Bronchial epithelial cell (primary cell): ENCODE results near the gene RASGEF1B. TPM values are rescaled to one million over a fixed set of nuclear protein-coding genes. Genes with fewer than 3 reads are reported as not detected.

ENCODE experiments used
- DNase-seq: peaks from one replicate; pipeline ENCODE4 v3.0.0-alpha.2; 2010; ENCODE audit warnings: low read depth
- FAIRE-seq: peaks from 2 replicates; lab custom pipeline; 2011; peaks lifted over from hg19 to GRCh38; lab: Jason Lieb, UNC
- H3K27me3 ChIP-seq: 2 replicates; pipeline ENCODE4 v1.5.1; 2011; ENCODE audit warnings: low read length; ENCODE audit not compliant: control insufficient read depth, insufficient read depth
- H3K36me3 ChIP-seq: 2 replicates; pipeline ENCODE4 v1.5.1; 2011; ENCODE audit warnings: low read length; ENCODE audit not compliant: control insufficient read depth, insufficient read depth
- H3K4me3 ChIP-seq: 2 replicates; pipeline ENCODE4 v1.5.1; 2011; ENCODE audit warnings: mild to moderate bottlenecking, low read depth, low read length, control low read depth
- CTCF ChIP-seq: IDR thresholded peaks from 2 replicates; pipeline ENCODE4 v1.5.1; 2011; ENCODE audit warnings: mild to moderate bottlenecking, moderate library complexity, low read length, control low read depth, inconsistent platforms; ENCODE audit not compliant: insufficient read depth, severe bottlenecking
- total RNA-seq: library from RNA; depleted of rRNA; stranded (reverse); fragments of >200 nt; gene quantifications from 2 replicates; pipeline ENCODE4 v1.2.1, GENCODE V29; 2014

RASGEF1B gene
- total RNA-seq, 1 donor from 2014 or later, result 2.6 TPM

GRCh38 chr4:81421346-81422218 is 50.1 kb downstream of the RASGEF1B start:
- Histone ChIP-seq H3K4me3 (no peak overlapping the region), H3K27me3 (no peaks in the 10 kb centered on the region), H3K36me3 (no peaks in the 10 kb centered on the region)
- DNase-seq, result peak; percentile 98
- FAIRE-seq, result peak; percentile 64
- TF ChIP-seq CTCF, result no peak

- DNase-seq, result no peak
- no peak for TF ChIP-seq CTCF
- FAIRE-seq, result no peak
- no peaks in the 10 kb centered on the region for H3K36me3 ChIP-seq
- H3K4me3 ChIP-seq, result no peak overlapping the region
- no peaks in the 10 kb centered on the region for H3K27me3 ChIP-seq
Measured at GRCh38 chr4:81418572-81418971, 53.1 kb downstream of the RASGEF1B start.

GRCh38 chr4:81412946-81413495 is 58.7 kb downstream of the RASGEF1B start:
- Histone ChIP-seq H3K36me3 (no peaks in the 10 kb centered on the region), H3K27me3 (no peaks in the 10 kb centered on the region), H3K4me3 (no peak overlapping the region)
- DNase-seq, result no peak
- peak; percentile 77 for FAIRE-seq
- TF ChIP-seq CTCF, result no peak

GRCh38 chr4:81410680-81411079 is 61.0 kb downstream of the RASGEF1B start:
- no peaks in the 10 kb centered on the region for H3K36me3 ChIP-seq
- FAIRE-seq (no peak), DNase-seq (no peak)
- no peak for TF ChIP-seq CTCF
- no peaks in the 10 kb centered on the region for H3K27me3 ChIP-seq
- H3K4me3 ChIP-seq, result no peak overlapping the region

GRCh38 chr4:81409836-81410235 is 61.9 kb downstream of the RASGEF1B start:
- Histone ChIP-seq H3K4me3 (no peak overlapping the region), H3K36me3 (no peaks in the 10 kb centered on the region), H3K27me3 (no peaks in the 10 kb centered on the region)
- DNase-seq (no peak), FAIRE-seq (no peak)
- TF ChIP-seq CTCF, result no peak
